Choroid plexus epithelial cell (primary cell): Measurements from ENCODE around the gene LTBP1.

Source experiments
- DNase-seq: peaks from one replicate; pipeline ENCODE4 v3.0.0-alpha.2; 2010; ENCODE audit warnings: low read depth
- H3K4me3 ChIP-seq: 2 replicates; pipeline ENCODE4 v1.5.1; 2011; ENCODE audit warnings: low read depth, mild to moderate bottlenecking, control low read depth, low read length, moderate library complexity
- TF ChIP-seq, protein P1 (sequence below): conservative IDR thresholded peaks from 2 replicates; pipeline ENCODE4 v1.5.1; 2011; ENCODE audit warnings: low read depth, mild to moderate bottlenecking, control low read depth, inconsistent platforms, low read length, moderate library complexity

LTBP1 gene

GRCh38 chr2:32932825-32933755 lies 13.7 kb upstream of the LTBP1 start:
- DNase-seq: no peak
- H3K4me3 ChIP-seq: no peak overlapping the region
- TF ChIP-seq, protein P1, sequence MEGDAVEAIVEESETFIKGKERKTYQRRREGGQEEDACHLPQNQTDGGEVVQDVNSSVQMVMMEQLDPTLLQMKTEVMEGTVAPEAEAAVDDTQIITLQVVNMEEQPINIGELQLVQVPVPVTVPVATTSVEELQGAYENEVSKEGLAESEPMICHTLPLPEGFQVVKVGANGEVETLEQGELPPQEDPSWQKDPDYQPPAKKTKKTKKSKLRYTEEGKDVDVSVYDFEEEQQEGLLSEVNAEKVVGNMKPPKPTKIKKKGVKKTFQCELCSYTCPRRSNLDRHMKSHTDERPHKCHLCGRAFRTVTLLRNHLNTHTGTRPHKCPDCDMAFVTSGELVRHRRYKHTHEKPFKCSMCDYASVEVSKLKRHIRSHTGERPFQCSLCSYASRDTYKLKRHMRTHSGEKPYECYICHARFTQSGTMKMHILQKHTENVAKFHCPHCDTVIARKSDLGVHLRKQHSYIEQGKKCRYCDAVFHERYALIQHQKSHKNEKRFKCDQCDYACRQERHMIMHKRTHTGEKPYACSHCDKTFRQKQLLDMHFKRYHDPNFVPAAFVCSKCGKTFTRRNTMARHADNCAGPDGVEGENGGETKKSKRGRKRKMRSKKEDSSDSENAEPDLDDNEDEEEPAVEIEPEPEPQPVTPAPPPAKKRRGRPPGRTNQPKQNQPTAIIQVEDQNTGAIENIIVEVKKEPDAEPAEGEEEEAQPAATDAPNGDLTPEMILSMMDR: no peak

DNA sequence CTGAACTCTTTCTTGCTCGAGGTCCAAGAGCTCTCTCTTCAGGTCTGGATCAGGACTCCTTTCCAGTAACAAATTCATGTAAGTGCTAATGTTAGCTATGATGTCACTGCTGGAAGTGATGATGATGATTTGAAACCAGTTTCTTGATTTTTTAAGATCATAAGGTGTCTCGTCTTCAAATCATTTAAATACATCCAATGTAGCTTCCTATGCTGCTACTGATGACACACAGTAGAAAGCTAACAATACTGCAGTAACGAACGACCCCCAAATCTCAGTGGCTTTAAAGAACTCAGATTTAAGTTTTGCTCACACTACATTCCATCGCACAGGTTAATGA lies 13.0 kb upstream of the LTBP1 start:
- TF ChIP-seq, protein P1: no peak
- H3K4me3 ChIP-seq: no peak overlapping the region
- no peak for DNase-seq

DNA sequence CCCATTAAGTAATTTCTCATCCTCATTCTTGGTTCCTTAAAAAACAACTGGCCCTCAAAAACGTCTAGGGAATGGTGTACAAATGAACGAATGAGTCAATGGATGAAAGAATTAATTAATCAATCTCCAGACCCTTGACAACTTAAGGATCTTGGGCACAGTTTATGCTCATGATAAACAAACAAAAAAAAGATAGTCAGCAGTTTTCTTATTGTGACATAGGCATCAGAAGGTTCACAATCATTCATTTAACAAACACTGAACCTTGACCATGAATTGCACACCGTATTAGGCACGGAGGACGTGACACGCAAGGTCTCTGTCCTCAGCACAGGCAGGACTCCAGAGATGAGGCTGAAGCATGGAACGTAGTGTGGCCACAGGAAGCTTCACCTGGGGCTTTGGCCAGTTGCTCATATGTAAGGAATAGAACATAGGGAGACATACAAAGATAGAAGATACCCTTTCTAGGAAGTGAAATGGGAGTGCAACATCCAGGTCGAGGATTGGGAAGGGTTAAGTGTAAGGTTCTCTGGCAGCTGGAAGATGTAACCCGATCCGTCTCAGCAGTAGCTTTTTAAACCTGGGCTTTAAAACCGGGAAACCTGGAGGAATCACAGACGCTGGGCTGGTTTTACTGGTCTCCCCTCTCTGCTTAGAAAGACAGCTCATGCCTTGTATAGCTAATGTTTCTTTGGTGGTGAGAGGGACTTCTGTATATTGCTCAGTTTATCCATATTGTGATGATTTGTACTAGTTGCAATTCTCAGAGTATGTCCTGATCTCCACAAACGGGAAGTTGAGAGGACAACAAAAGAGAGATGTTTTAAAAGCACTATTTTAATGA lies 8.9 kb upstream of the LTBP1 start:
- H3K4me3 ChIP-seq: no peak overlapping the region
- peak; percentile 71 for DNase-seq
- TF ChIP-seq, protein P1: no peak

- no peak for DNase-seq
- TF ChIP-seq, protein P1: no peak
- H3K4me3 ChIP-seq: no peak overlapping the region
These were observed 7.8 kb upstream of the LTBP1 start for GRCh38 chr2:32938934-32939333.

DNA sequence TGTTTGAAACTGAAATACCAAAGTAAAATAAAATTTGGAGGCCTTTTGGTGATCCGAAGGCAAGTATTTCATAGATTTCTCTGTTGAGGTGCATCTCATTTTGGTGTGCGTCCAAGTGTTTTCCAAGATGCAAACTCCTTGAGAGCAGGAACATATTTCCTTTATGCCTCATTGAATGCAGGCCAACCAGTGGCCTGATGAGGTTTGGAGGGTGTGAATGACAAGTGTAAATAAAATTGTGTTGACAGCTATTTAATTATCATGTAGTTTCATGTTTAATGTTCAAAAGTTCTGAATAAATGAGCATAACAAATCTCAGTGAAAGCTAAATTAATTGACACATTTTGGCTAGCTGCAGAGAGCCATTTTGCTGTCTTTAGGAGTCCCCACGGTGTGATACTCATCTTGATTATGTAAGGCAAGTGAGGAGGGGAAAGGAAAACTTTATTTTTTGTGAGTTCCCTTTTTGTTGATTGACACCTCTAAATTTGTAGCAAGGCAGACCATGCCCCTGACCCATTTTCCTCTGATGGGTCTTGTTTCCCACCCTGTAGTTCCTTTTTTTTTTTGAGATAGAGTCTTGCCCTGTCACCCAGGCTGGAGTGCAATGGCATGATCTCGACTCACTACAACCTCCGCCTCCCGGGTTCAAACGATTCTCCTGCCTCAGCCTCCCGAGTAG lies 6.3 kb upstream of the LTBP1 start:
- H3K4me3 ChIP-seq: no peak overlapping the region
- TF ChIP-seq, protein P1: no peak
- DNase-seq: no peak

DNA sequence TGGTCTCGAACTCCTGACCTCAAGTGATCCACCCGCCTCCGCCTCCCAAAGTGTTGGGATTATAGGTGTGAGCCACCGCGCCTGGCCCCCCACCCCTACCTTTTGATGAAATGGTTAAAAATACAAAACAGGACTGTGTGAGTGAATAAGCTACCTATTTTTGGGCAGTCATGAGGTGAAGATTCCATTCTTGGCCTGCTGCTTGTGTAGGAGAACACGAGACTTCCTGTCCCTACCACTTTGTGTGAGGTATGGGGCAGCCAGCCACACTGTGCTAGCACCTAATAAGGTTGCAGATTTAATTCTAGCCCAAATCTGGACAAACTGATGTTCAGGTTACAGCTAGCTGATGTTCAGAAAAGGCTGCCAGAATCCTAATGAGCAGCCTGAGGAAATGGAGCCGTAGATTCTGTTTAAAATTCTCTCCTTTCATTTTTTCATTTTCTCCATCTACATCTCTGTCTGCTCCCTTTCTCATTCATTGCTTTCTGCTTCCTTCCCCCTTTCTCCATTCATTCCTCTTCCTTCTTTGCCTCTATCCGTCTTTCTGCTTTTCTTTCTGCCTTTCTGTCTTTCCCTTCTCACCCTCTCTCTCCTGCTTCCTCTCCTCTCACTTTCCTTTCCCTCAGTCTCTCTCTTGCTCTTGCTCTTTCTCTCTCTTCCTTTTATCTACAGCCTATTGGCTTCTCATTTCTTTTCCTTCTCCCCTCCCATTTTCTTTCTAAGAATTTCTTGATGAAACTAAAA lies 4.6 kb upstream of the LTBP1 start:
- no peak overlapping the region for H3K4me3 ChIP-seq
- DNase-seq: no peak
- TF ChIP-seq, protein P1: no peak
